ENCODE data around the gene CENPO. TPM values are rescaled to one million over a fixed set of nuclear protein-coding genes. Genes with fewer than 3 reads are reported as not detected.

The CENPO gene, protein sequence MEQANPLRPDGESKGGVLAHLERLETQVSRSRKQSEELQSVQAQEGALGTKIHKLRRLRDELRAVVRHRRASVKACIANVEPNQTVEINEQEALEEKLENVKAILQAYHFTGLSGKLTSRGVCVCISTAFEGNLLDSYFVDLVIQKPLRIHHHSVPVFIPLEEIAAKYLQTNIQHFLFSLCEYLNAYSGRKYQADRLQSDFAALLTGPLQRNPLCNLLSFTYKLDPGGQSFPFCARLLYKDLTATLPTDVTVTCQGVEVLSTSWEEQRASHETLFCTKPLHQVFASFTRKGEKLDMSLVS
- total RNA-seq, result 10 to 100 TPM; 52.0 to 56.4 TPM

DNA sequence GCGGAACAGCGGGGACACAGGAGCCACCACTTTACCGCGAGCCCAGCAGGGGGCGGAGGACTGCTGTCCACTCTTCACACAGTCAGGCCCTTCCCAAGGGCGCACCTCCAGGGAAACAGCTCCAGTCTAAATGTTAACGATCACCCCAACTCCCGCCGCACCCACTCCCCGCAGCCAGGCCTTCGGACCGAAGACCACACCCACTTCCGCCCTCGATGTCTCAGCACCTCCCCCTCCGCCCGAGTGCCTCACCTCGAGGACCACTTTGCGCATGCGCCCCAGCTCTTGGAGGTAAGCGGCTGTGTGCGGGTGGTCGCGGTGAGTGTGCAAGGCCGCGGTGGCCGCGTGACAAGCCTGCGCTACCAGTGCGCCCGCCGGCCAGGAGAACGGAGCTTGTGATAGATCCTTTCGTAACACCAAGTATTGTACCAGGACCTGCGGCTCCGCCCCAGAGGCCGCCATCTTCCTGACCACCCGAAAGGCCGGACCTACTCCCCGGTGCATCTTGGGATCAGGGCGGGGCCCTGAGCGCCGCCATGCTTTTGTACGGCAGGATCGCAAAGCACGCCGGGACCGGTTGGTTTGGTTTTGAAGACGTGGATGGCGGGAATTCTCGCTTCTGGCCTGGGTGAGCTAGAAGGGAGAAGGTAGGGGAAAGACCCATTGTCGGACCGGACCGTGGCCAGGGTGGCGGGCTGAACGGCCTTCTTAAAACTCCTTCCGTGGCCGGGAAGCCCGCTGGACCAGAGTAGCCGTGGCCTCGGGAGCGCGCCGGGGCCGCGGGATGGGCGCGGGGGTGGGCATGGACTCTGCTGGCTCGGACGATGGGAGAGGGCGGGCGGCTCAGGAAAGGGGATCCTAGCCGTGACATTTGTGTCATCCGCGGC is at the start of gene CENPO, which contains the start of gene PTRHD1:
TSS of gene CENPO (plus strand) at position 552 of the 887 bp plus-strand sequence. CDS start 495 bp downstream, outside the sequence.
TSS of gene PTRHD1 (minus strand) at position 518 of the 887 bp plus-strand sequence. CDS start at position 504, 14 bp downstream.
- peak within 1 kb of the TSS; percentile 87 for H3K4me3 Mint-ChIP-seq
- ChIA-PET CTCF (interaction anchor here (0.6 to 2.0 kb wide), 8 partner anchors 10 to 384 kb away, joined by 3 to 15 read pairs (median 4); no protein-coding TSS in a partner anchor), POLR2A (interaction anchor here (0.6 kb wide), 1 partner anchor 18 kb away, joined by 3 read pairs; no protein-coding TSS in a partner anchor)
- peaks cover 50% of the 10 kb centered on the region for H3K36me3 Mint-ChIP-seq (ENCODE audit: low read depth)
- H3K27ac Mint-ChIP-seq, result peak within 1 kb of the TSS; percentile 100
- H3K4me1 Mint-ChIP-seq, result peaks cover 45% of the 10 kb centered on the region
- H3K9me3 Mint-ChIP-seq, result peaks cover 3% of the 10 kb centered on the region
- DNase-seq, result peak; percentile 97
- no peaks in the 10 kb centered on the region for H3K27me3 Mint-ChIP-seq

DNA sequence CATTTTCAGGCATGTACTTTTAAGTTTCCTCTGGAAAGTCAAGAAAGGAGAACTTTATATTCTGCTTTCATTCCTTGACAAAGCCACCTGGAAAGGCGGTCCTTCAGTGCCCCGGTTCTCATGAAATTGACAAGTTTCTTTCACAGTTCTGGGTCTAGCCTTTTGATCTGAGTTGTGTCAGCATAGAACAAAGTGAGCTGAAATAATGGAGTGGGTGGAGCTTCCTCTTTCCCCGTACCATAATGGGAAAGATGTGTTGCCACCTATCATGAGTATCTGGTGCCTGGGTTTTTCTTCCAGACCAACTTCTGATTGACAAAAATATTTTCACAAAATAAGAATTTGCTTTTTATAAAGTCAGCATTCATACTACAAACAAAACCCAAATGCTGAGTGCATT is 49.3 kb upstream of the CENPO start:
- H3K4me3 Mint-ChIP-seq, result no peak overlapping the region
- POLR2A ChIA-PET, result no interaction called here
- CTCF ChIA-PET, result no interaction called here
- DNase-seq, result no peak
- H3K27ac Mint-ChIP-seq, result no peak overlapping the region
- H3K27me3 Mint-ChIP-seq, result no peaks in the 10 kb centered on the region
- H3K9me3 Mint-ChIP-seq, result no peaks in the 10 kb centered on the region
- peaks cover 3% of the 10 kb centered on the region for H3K4me1 Mint-ChIP-seq
- peaks cover 18% of the 10 kb centered on the region for H3K36me3 Mint-ChIP-seq (ENCODE audit: low read depth)

DNA sequence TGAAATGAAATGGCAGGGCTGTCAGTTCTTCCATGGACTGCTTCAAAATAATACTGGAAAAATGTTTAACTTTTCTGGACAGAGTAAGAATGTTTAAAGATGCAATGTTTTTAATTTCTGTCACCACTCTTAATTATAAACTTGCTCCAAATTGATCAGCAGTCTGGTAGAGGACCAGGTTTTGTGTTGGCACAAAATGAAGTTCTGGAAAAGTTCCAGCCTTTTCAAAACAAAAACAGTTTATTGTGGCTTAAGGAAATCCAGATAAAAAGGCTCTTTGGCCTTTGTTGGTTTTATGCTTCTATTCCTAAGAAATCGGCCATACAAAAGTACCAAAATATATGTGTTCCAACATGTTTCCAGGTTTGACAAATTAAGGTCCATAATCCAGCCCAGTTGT is 48.9 kb upstream of the CENPO start:
- Mint-ChIP-seq H3K36me3 (ENCODE audit: low read depth) (peaks cover 18% of the 10 kb centered on the region), H3K4me1 (peaks cover 3% of the 10 kb centered on the region), H3K4me3 (no peak overlapping the region), H3K27ac (no peak overlapping the region), H3K27me3 (no peaks in the 10 kb centered on the region), H3K9me3 (no peaks in the 10 kb centered on the region)
- DNase-seq, result no peak
- ChIA-PET POLR2A (no interaction called here), CTCF (no interaction called here)

DNA sequence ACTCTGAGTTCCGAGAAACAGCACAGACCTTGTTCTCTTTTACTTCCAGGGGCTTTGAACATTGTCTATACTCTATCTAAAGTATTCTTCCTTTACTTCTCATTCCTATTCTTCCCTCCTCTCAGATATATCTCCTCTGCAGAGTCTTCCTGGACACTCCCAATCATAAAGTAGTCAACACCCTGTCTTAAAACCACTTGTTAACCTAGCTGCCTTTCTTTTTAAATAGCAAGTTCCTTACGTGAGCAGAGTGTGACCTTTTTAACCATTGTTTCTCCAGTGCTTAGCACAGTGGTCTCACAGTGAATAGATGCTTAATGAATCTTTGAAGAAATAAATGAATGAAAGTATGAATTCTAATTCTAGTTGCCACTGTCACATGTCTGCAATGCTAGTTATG is 47.4 kb upstream of the CENPO start:
- Mint-ChIP-seq H3K27me3 (no peaks in the 10 kb centered on the region), H3K9me3 (no peaks in the 10 kb centered on the region), H3K4me3 (no peak overlapping the region), H3K4me1 (peaks cover 3% of the 10 kb centered on the region), H3K36me3 (ENCODE audit: low read depth) (peaks cover 14% of the 10 kb centered on the region), H3K27ac (no peak overlapping the region)
- POLR2A ChIA-PET, result no interaction called here
- CTCF ChIA-PET, result no interaction called here
- no peak for DNase-seq

DNA sequence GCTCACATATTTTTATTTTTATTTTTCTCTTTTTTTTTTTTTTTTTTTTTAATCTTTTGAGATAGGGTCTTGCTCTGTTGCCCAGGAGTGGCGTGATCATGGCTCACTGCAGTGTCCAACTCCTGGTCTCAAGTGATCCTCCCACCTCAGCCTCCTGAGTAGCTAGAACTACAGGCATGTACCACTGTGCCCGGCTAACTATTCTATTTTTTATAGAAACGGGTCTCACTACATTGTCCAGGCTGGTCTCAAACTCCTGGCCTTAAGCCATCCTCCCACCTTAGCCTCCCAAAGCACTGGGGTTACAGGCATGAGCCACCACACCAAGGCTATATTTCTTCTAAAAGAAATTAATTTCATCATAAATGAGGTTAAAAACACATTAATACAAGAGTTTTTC is 45.9 kb upstream of the CENPO start:
- Mint-ChIP-seq H3K9me3 (no peaks in the 10 kb centered on the region), H3K4me3 (no peak overlapping the region), H3K4me1 (peaks cover 3% of the 10 kb centered on the region), H3K36me3 (ENCODE audit: low read depth) (peaks cover 9% of the 10 kb centered on the region), H3K27me3 (no peaks in the 10 kb centered on the region), H3K27ac (no peak overlapping the region)
- no peak for DNase-seq
- POLR2A ChIA-PET, result no interaction called here
- CTCF ChIA-PET, result interaction anchor here (0.6 kb wide), 1 partner anchor 258 kb away, joined by 3 read pairs; no protein-coding TSS in a partner anchor

DNA sequence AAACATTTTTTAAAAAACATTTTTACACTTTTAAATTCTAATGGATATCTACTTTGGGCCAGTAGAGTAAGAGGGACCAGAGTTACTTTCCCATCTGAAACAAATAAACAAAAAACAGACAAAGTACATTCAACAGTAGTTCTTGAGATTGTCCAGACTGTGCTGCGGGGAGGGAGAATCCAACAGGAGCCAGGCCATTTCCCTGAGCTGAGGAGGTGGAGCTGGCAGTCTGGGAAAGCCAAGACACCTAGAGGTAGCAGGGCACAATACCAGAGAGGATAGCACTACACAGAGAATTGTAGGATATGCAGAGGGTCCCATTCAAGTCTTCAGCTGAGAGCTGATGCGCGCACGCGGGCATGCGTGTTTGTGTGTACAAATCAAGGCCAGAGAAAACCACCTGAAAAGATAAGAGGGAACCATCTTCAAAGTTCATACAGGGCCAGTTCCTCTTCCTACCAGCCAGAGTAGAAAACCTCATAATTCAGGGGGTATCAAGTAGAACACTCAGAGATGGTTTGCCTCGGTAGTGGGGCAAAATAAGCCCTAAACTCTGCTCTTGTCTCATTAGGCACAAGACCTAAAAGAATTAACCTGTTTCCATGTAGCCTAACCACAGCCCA is 44.0 kb upstream of the CENPO start:
- no peaks in the 10 kb centered on the region for H3K9me3 Mint-ChIP-seq
- H3K4me3 Mint-ChIP-seq, result no peak overlapping the region
- no peak for DNase-seq
- no peak overlapping the region for H3K27ac Mint-ChIP-seq
- ChIA-PET POLR2A (no interaction called here), CTCF (no interaction called here)
- H3K4me1 Mint-ChIP-seq, result no peaks in the 10 kb centered on the region
- H3K36me3 Mint-ChIP-seq (ENCODE audit: low read depth), result peaks cover 6% of the 10 kb centered on the region
- H3K27me3 Mint-ChIP-seq, result no peaks in the 10 kb centered on the region

DNA sequence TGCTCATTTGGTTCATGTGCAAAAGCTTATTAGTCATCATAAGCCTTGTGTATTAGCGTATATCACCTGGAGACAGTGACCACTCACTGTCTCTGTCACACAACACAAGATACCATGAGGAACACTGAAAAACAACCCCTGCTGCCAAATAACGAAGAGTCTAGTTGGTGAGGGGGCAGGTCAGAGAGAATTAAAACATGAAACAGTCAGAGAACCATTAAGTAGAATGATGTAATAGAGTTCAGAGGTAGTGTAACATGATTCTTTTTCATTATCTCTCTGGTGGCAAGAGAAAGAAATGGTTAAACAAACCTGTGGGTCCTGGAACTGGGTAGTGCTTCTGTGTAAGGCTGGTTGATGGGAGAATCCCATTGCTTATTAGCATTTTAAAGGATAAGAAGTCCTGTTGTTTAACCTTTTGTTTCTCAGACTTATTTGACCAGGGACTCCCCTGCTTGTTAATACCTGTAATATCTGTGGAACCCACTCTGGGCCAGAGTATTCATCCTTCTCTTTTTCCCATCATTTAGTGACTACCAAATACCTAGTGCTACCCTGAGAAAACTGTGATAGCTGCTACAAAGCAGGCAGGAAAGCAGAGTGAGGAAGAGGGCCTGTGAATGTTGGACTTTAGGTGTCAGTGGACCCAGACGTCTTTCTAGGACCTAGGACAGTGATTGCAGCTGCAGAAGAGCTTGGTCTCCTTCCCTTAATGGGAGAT is 38.1 kb upstream of the CENPO start:
- Mint-ChIP-seq H3K4me3 (no peak overlapping the region), H3K4me1 (no peaks in the 10 kb centered on the region), H3K27ac (no peak overlapping the region), H3K36me3 (ENCODE audit: low read depth) (peaks cover 6% of the 10 kb centered on the region), H3K27me3 (no peaks in the 10 kb centered on the region), H3K9me3 (no peaks in the 10 kb centered on the region)
- DNase-seq, result no peak
- ChIA-PET CTCF (no interaction called here), POLR2A (no interaction called here)

DNA sequence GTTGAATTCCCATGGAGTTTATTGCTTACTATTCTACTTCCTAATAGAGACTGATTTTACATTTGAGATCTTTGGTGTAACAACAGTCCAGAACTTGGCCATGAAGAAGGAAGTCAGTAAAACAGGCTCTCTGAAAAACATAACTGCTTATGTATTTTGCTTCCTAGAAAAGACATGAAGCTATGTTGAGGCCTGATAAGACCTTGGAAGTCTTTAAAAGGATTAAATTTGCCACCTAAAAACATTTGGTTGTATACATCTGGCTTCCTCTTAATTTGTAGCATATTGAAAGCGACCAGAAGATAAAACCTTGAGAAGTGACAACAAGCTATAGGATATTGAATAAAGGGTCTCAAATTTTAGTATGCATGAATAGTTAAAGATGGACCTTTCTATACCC is 36.4 kb upstream of the CENPO start:
- ChIA-PET CTCF (interaction anchor here (0.5 to 1.2 kb wide), 2 partner anchors 9 to 352 kb away, joined by 3 to 6 read pairs; no protein-coding TSS in a partner anchor), POLR2A (no interaction called here)

DNA sequence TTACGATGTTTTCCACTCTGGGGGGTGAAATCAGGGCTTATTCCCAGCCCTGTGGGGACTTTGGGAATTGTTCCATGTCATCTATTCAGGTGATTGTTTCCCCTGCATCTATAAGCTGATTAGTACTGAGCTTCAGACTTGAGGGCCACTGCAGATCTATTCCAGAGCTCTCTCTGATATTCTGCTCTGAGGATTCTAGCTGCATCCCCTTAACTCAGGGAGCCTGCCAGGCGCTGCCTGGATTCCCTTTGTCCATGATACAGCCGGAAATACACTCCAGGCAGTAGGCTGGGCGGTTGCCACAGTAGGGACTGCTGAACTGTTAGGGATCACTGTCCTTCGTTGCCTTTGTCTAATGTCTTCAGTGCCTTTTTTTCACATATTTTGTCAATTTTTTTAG is 31.4 kb upstream of the CENPO start:
- DNase-seq, result no peak
- Mint-ChIP-seq H3K9me3 (no peaks in the 10 kb centered on the region), H3K4me1 (peaks cover 10% of the 10 kb centered on the region), H3K27me3 (no peaks in the 10 kb centered on the region), H3K4me3 (no peak overlapping the region), H3K27ac (no peak overlapping the region), H3K36me3 (ENCODE audit: low read depth) (peaks cover 16% of the 10 kb centered on the region)
- ChIA-PET CTCF (interaction anchor here (1.2 kb wide), 1 partner anchor 11 kb away, joined by 3 read pairs; no protein-coding TSS in a partner anchor), POLR2A (no interaction called here)

More for the DNA sequence above, 36.4 kb upstream of the CENPO start:
- Mint-ChIP-seq H3K4me1 (no peaks in the 10 kb centered on the region), H3K36me3 (ENCODE audit: low read depth) (peaks cover 9% of the 10 kb centered on the region), H3K9me3 (no peaks in the 10 kb centered on the region), H3K4me3 (no peak overlapping the region), H3K27ac (no peak overlapping the region), H3K27me3 (no peaks in the 10 kb centered on the region)
- DNase-seq, result no peak

DNA sequence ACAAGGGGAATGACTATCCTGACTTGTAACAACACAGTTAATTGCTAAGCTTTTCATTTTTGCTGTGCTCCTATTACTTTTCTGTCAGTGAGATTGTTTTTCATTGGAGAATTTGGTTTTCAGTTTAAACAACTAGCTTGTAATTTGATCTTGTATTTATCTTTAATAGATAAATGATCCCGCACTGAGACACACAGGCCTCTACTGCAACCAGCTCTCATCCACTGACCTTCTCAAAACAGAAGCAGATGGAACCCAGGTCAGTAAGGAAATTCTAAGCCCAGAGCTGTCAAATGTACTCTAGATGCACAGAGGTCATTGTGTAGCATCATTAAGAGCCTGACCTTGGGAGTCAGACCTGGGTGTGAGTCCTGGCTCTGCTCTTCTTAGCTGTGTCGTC is 30.7 kb upstream of the CENPO start:
- H3K36me3 Mint-ChIP-seq (ENCODE audit: low read depth), result peaks cover 16% of the 10 kb centered on the region
- H3K4me3 Mint-ChIP-seq, result no peak overlapping the region
- H3K27me3 Mint-ChIP-seq, result no peaks in the 10 kb centered on the region
- ChIA-PET POLR2A (no interaction called here), CTCF (interaction anchor here (0.6 to 1.2 kb wide), 2 partner anchors 12 to 256 kb away, joined by 3 read pairs; no protein-coding TSS in a partner anchor)
- no peak for DNase-seq
- no peak overlapping the region for H3K27ac Mint-ChIP-seq
- H3K9me3 Mint-ChIP-seq, result no peaks in the 10 kb centered on the region
- H3K4me1 Mint-ChIP-seq, result peaks cover 10% of the 10 kb centered on the region

DNA sequence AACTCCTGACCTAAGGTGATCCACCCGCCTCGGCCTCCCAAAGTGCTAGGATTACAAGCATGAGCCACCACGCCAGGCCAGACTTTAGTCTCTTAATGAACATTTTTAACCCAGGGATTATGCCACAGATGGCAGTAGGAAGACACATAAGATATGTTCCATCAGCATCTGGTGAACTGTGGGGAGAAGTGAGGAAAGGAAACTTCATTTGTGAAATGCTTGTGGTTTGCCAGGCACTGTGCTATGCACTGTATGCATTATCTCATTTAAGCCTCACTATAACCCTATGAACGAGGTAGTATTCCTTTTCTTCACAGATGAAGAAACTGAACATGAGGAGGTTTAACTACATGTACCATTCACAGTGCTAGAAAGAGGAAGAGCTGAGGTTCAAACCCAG is 29.4 kb upstream of the CENPO start:
- no peak overlapping the region for H3K4me3 Mint-ChIP-seq
- POLR2A ChIA-PET, result no interaction called here
- no peak overlapping the region for H3K27ac Mint-ChIP-seq
- no peaks in the 10 kb centered on the region for H3K9me3 Mint-ChIP-seq
- CTCF ChIA-PET, result interaction anchor here (1.9 kb wide), 1 partner anchor 35 kb away, joined by 4 read pairs; no protein-coding TSS in a partner anchor
- peaks cover 14% of the 10 kb centered on the region for H3K36me3 Mint-ChIP-seq (ENCODE audit: low read depth)
- peaks cover 10% of the 10 kb centered on the region for H3K4me1 Mint-ChIP-seq
- no peak for DNase-seq
- H3K27me3 Mint-ChIP-seq, result no peaks in the 10 kb centered on the region

DNA sequence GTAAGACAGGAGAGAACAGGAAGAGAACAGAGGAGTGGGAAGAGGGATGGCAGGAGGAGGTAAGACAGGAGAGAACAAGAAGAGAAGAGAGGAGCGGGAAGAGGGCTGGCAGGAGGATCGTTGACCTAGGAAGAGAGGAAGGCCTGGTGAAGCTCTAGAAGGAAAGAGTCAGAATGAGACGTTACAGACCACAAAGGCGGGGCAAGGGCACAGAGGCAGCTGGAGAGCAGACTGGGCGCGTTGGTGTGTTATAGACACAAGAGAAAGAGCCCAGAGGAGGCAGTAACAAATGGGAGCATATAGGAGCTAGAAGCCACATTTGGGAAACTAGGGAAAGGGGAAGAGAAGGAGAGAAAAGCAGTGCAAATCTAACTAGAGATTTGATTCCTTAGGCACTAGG is 26.6 kb upstream of the CENPO start:
- Mint-ChIP-seq H3K9me3 (no peaks in the 10 kb centered on the region), H3K4me3 (no peak overlapping the region), H3K27me3 (no peaks in the 10 kb centered on the region), H3K27ac (no peak overlapping the region), H3K36me3 (ENCODE audit: low read depth) (peaks cover 15% of the 10 kb centered on the region), H3K4me1 (peaks cover 10% of the 10 kb centered on the region)
- no peak for DNase-seq
- ChIA-PET POLR2A (no interaction called here), CTCF (no interaction called here)
